Measurements from ENCODE around the gene MYF6.
"Not testable (repeated sequence)": the region's sequence is repeated elsewhere in the genome, so short reads cannot be mapped to it uniquely, and the experiment has no call there.

MYF6 gene

DNA sequence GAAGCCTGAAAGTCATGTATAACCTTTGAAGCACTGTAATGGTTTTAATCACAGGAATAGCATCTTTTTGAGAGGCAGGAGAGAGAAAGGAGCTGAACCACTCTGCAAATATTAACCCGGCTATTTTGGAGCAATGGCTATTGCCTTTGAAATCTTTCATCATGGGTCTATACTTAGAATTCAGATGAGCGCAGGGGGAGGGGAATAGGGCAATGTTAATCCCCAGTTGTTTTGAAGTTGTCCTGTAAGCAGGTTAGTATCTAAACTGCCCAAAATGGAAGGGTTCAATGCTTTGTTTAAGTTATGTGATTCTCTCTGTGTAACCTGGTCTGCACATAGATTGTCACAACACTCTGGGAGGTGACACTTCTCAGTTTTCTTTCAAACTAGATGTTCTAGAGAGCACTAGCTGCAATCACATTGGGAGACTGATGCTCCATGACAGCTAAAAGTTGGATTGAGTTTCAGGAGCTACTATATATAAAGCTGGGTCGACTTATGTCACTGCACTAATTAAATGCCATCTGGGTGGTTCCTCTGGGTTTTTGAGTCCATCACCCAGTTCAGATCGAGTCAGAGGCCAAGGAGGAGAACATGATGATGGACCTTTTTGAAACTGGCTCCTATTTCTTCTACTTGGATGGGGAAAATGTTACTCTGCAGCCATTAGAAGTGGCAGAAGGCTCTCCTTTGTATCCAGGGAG lies at the start of gene MYF6:
TSS of gene MYF6 (plus strand) at position 509 of the 704 bp plus-strand sequence. CDS start at position 595, 86 bp downstream.
- no peak for TF ChIP-seq Cebpa-rat (IDR thresholded peaks at IDR 0.05)
- Histone ChIP-seq H3K4me2 (no peak within 1 kb of the TSS), H4K20me1 (no peaks in the 10 kb centered on the region), H3K4me1 (no peaks in the 10 kb centered on the region), H3K27me3 (no peaks in the 10 kb centered on the region), H3K27ac (no peak within 1 kb of the TSS), H3K9ac (no peak within 1 kb of the TSS), H3K4me3 (no peak within 1 kb of the TSS), H3K36me3 (no peaks in the 10 kb centered on the region; a peak in 1 of 22 replicates), H3K9me3 (replicated peaks in 1 of 11) (peaks cover 0 to 14% (median 10%) of the 10 kb centered on the region in 11 experiments; a peak in 14 of 22 replicates)

- H3K9me3 ChIP-seq (replicated peaks in 1 of 11) = no peaks in the 10 kb centered on the region
- H3K4me1 ChIP-seq = no peaks in the 10 kb centered on the region
- H3K36me3 ChIP-seq = no peaks in the 10 kb centered on the region
- no peak overlapping the region for H3K4me3 ChIP-seq
- H3K9ac ChIP-seq = no peak overlapping the region
- H3K27me3 ChIP-seq = no peaks in the 10 kb centered on the region
- no peak overlapping the region for H3K4me2 ChIP-seq
- H3K27ac ChIP-seq = no peak overlapping the region
- no peak for TF ChIP-seq Cebpa-rat (IDR thresholded peaks at IDR 0.05)
- H4K20me1 ChIP-seq = no peaks in the 10 kb centered on the region
These were observed 47.8 kb upstream of the MYF6 start for GRCh38 chr12:80659512-80660063.

DNA sequence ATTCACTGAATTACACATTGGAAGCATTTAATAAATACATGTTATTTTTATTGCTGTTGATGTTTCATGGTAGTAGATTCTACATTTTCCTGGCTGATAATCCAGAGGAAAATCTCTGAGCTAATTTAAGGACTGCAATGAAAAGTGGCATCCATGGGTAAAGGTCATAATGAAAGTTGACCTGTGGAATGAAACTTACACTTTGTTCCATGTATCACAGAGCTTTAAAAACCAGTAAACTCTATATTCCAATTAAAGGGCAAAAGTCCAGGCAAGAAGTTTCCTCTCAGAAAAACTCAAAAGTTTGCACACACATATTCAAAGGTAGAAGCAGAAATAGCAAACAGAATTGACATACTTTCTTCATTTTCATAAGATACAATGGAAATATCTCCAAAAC lies 44.8 kb upstream of the MYF6 start:
- H3K4me1 ChIP-seq = no peaks in the 10 kb centered on the region
- H3K36me3 ChIP-seq = no peaks in the 10 kb centered on the region
- no peaks in the 10 kb centered on the region for H3K9me3 ChIP-seq (replicated peaks in 1 of 11)
- no peak for TF ChIP-seq Cebpa-rat (IDR thresholded peaks at IDR 0.05)
- H3K4me3 ChIP-seq = no peak overlapping the region
- no peak overlapping the region for H3K9ac ChIP-seq
- H4K20me1 ChIP-seq = no peaks in the 10 kb centered on the region
- no peak overlapping the region for H3K4me2 ChIP-seq
- no peaks in the 10 kb centered on the region for H3K27me3 ChIP-seq
- H3K27ac ChIP-seq = no peak overlapping the region

GRCh38 chr12:80670214-80670613 lies 37.2 kb upstream of the MYF6 start:
- TF ChIP-seq Cebpa-rat (IDR thresholded peaks at IDR 0.05) = no peak
- no peaks in the 10 kb centered on the region for H3K27me3 ChIP-seq
- H3K4me2 ChIP-seq = no peak overlapping the region
- H4K20me1 ChIP-seq = no peaks in the 10 kb centered on the region
- H3K27ac ChIP-seq = no peak overlapping the region
- no peaks in the 10 kb centered on the region for H3K36me3 ChIP-seq
- H3K4me1 ChIP-seq = no peaks in the 10 kb centered on the region
- H3K4me3 ChIP-seq = no peak overlapping the region
- no peak overlapping the region for H3K9ac ChIP-seq
- no peaks in the 10 kb centered on the region for H3K9me3 ChIP-seq (replicated peaks in 1 of 11)

GRCh38 chr12:80676042-80676636 lies 31.3 kb upstream of the MYF6 start:
- not testable (repeated sequence) for H3K9ac ChIP-seq; H3K4me2 ChIP-seq; H3K4me1 ChIP-seq; H3K27me3 ChIP-seq; H3K4me3 ChIP-seq; H3K27ac ChIP-seq; H3K36me3 ChIP-seq; H3K9me3 ChIP-seq (replicated peaks in 1 of 11); H4K20me1 ChIP-seq

DNA sequence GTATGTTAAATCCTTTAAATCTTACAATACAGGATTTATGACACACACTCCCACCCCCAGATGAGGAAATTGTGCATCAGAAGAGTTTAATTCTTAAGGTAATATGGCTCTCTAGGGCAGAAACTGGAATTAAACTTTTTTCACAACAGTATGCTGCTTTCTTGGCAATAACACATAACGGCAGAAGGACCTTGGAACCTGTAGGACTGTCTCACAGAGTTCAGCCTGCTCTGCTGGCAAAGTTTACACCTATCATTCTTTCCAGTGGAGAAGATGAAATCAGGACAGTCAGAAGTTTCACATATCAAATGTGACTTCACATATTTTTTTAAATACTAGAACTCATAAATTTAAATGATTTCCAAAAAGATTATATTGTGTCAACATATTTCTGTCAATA lies 30.6 kb upstream of the MYF6 start:
- H4K20me1 ChIP-seq = no peaks in the 10 kb centered on the region; a peak in 1 of 22 replicates
- H3K27me3 ChIP-seq = no peaks in the 10 kb centered on the region

DNA sequence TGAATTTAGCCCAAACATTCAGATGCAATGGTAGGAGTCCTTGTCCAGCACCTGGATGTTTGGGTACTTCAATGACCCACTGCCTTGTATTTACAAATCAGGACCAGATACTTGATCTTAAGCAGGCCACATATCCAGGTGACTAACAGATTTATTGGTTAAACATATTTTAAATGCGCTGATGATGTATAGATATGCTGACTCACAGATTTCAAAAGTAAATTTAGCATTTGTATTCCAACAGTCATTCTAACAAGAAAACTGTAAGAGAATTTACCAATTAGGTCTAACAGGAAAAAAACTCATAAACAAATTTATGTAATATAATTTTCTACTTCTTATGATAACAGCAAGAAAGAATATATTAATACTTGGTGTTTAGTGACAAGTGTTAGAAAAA lies 29.4 kb upstream of the MYF6 start:
- H3K4me1 ChIP-seq = no peaks in the 10 kb centered on the region
- no peak overlapping the region for H3K9ac ChIP-seq
- no peak overlapping the region for H3K27ac ChIP-seq
- no peak for TF ChIP-seq Cebpa-rat (IDR thresholded peaks at IDR 0.05)
- H4K20me1 ChIP-seq = no peaks in the 10 kb centered on the region; a peak in 1 of 22 replicates
- no peak overlapping the region for H3K4me2 ChIP-seq
- H3K4me3 ChIP-seq = no peak overlapping the region
- H3K27me3 ChIP-seq = no peaks in the 10 kb centered on the region
- no peaks in the 10 kb centered on the region for H3K9me3 ChIP-seq (replicated peaks in 1 of 11)
- H3K36me3 ChIP-seq = no peaks in the 10 kb centered on the region

More for the DNA sequence above, 30.6 kb upstream of the MYF6 start:
- no peaks in the 10 kb centered on the region for H3K9me3 ChIP-seq (replicated peaks in 1 of 11)
- no peak overlapping the region for H3K4me3 ChIP-seq
- no peaks in the 10 kb centered on the region for H3K4me1 ChIP-seq
- H3K4me2 ChIP-seq = no peak overlapping the region
- H3K9ac ChIP-seq = no peak overlapping the region
- no peaks in the 10 kb centered on the region for H3K36me3 ChIP-seq
- H3K27ac ChIP-seq = no peak overlapping the region
- TF ChIP-seq Cebpa-rat (IDR thresholded peaks at IDR 0.05) = no peak

DNA sequence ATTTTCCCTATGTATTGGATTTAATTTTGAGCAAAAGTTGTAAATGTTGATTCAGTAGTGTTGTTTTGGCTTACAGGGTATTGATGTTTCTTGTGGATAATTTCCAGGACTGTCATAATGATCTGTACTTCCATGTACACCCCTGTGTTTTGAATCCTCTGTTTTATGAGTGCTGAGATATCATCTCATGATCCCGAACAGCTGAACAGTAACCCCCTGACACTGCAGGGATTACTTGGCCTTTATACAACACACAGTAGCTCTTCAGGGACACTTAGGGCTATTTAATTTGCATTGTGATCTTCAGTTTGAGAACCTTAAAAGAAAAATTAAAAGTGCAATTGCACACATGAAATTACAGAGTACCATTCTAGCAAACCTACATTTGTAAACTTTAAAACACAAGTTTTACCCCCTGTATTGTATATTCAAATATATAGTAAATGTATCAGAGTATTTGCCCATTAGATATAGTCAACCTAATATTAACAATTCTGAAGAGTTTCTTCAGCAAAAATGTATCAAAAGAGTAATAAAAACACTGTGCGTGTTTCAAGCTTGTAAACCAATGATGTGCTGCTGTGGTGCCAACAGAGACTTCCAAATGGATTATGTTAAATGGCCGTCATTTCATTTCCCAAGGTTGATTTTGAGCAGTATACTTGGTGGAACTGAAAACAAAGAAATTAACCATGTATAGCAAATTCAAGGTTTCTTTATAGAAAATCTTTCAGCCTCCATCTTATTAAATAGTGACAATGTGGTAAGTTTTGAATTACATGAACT lies 27.9 kb upstream of the MYF6 start:
- H3K4me2 ChIP-seq = no peak overlapping the region
- H3K36me3 ChIP-seq = no peaks in the 10 kb centered on the region
- H3K4me1 ChIP-seq = no peaks in the 10 kb centered on the region
- H3K4me3 ChIP-seq = no peak overlapping the region
- no peaks in the 10 kb centered on the region; a peak in 1 of 22 replicates for H4K20me1 ChIP-seq
- H3K27me3 ChIP-seq = no peaks in the 10 kb centered on the region
- H3K9ac ChIP-seq = no peak overlapping the region
- H3K9me3 ChIP-seq (replicated peaks in 1 of 11) = no peaks in the 10 kb centered on the region
- no peak overlapping the region for H3K27ac ChIP-seq
- no peak for TF ChIP-seq Cebpa-rat (IDR thresholded peaks at IDR 0.05)

GRCh38 chr12:80681287-80681686 lies 26.1 kb upstream of the MYF6 start:
- Histone ChIP-seq H4K20me1 (no peaks in the 10 kb centered on the region; a peak in 1 of 22 replicates), H3K4me1 (no peaks in the 10 kb centered on the region), H3K27me3 (no peaks in the 10 kb centered on the region), H3K9ac (no peak overlapping the region), H3K36me3 (no peaks in the 10 kb centered on the region), H3K9me3 (replicated peaks in 1 of 11) (no peaks in the 10 kb centered on the region), H3K4me3 (no peak overlapping the region), H3K27ac (no peak overlapping the region), H3K4me2 (no peak overlapping the region)
- TF ChIP-seq Cebpa-rat (IDR thresholded peaks at IDR 0.05) = no peak

All from BLaER1 treated with 17β-estradiol and CSF1 and Interleukin-3, amounts not matched to agents 10 nM and 100 nM (cell line).